GM19043 (cell line): ENCODE measurements around the gene TMPRSS5.
"Not testable (repeated sequence)": the region's sequence is repeated elsewhere in the genome, so short reads cannot be mapped to it uniquely, and the experiment has no call there.

Experiments used
- ATAC-seq: cut with Tn5 transposase; IDR thresholded peaks from one replicate; pipeline ENCODE4 v1.9.1; 2021; ENCODE audit warnings: low read depth; ENCODE audit not compliant: unreplicated experiment

TMPRSS5 gene

DNA sequence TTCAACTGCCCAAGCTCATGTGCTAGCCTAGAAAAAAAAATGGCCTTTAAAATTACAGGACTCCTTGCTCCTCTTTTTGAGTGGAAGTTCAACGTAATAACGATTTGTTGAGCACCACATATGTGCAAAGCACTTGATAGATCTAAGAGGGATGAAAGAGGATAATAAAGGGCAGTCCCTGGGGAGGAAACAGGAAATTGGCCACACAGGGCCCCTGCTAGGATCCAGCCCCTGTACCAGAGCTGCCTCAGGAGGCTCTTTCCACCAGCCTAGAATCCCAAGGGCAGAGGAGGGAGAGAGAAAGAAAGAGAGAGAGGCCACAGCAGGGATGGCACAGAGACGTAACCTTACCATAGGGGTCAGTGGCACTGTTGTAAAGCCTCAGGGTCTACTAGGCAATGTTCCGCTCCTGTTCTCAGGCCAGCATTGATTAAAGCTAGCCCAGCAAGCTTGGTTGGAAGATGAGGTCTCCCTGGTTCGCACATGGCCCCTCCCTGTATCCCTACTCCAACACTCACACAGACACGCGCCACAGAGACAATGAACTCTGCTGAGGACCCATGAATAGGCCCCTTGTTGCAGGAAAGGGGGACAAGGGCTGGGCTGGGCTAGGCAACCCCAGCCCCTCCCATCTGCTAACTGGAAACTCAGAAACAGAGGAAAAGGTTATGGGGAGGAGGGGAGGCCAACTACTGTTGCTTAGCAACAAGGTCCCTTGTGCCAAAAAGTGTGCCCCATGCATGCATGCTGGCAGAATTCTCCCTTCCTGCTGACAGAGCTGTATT, at the start of gene TMPRSS5:
TSS of gene TMPRSS5 (minus strand) at position 438 of the 785 bp plus-strand sequence. CDS start at position 354, 84 bp downstream.
- ATAC-seq = no peak

DNA sequence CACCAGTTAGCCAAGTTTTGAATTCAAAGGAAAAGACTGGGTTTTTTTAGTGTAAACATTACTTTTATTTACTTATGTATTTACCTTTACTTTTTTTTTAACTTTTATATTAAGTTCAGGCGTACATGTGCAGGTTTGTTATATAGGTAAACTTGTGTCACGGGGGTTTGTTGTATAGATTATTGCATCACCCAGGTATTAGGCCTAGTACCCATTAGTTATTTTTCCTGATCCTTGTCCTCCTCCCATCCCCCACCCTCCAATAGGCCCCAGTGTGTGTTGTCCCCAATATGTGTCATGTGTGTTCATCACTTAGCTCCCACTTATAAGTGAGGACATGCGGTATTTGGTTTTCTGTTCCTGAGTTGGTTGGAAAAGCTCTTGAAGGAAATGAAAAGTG, 46.8 kb upstream of the TMPRSS5 start:
- no peak for ATAC-seq

DNA sequence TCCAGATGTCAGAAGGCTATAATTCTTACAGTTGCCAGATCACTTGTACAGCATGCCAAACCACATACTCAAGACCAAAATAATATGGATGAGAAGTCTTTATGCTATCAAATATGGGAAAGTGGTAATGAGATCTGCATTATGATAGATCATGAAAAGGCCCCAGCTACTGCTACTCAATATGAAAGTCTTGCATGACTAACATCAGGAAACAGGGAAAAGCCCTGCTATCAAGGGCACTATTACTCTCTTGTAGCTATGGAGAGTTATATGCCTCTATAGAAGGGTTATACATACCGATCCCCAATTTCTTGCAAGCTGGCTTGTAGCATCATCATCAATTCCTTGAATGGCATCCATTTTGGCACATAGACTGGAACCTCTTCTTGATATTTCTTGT, 30.2 kb upstream of the TMPRSS5 start:
- no peak for ATAC-seq

DNA sequence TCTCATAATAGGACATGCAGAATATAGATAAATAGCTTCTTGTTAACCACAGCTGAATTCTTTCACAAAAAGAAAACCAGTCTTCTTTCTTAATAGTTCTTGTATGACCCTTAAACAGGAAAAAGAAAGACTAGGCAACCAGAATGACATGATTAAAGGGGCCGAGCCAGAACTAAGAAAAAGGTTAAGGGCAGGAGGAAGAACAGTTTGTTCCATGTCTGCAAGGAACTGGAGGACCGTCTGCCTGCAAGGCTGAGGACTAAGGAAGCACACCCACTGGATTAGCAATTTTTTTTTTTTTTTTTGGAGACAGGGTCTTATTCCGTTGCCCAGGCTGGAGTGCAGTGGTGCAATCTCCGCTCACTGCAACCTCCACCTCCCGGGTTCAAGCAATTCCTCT, 26.0 kb upstream of the TMPRSS5 start:
- ATAC-seq = no peak

DNA sequence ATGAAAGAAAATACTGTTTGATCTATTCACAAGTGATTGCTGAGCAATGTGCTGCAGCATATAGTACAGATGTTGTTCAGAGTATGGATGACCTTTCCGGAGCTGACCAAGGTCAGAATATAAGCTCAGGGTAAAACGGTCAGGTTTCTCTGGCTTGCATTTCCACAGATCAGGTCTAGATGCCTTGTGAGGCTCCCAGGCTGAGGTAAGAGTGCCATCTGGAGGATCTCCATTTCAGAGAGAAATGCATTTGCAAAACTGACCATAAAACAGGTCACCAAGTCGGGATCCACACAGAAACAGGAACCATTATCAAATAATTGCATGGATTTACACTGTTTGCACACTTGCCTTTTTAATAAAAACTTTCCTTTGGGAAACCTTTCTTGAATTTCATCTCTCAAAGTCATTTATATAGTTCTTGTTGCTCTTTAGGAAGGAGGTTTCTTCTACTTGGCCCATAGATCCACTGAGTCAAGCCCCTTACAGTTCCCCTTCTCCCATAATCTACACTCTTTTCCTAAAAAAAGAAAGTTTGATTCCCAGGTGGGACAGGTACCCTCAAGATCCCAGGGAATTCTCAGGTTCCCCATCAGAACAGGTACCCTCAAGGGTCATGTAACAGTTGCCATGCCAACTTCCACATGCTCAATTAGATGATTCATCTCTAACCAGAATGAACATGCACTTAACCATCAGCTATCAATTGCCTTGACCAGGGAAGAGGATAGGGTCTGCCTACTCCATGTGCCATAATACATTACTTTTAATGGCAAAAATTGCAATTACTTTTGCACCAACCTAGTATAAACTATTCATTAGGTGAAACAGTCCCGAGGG, 25.0 kb upstream of the TMPRSS5 start:
- no peak for ATAC-seq

DNA sequence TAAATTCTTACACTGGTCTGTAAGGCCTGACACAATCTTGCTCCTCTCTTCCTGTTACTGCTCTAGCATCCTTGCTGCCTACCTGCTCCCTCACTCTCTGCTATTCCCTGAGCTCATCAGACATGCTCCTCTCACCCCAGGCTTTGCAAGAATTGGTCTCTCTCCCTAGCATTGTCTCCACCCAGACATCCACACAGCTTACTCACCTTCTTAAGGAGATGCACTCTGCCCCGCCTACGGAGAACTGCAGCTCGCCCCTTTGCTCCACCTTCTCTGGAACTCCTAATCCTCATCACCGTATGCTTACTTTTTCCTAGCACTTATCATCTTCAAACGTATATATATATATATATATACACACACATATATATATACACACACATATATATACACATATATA, 23.3 kb upstream of the TMPRSS5 start:
- ATAC-seq = no peak

DNA sequence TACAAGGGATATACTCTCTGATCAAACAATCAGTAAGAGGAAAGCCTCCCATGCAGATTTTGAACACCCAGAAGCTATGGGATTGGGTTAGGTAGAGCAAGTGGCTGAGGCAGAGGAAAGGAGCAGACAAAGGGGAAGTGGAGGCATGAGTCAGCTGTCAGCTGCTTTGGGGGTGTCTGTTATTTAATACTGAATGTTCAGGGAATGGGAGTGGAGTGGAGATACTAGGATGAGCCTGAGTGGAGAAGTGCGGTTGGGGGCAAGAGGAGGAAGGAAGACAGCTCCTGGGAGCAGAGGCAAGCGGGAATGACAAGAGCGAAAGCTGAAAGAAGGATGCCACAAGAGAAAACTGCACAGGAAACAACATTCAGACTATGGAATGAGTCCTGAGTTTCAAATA, 22.7 kb upstream of the TMPRSS5 start:
- no peak for ATAC-seq

DNA sequence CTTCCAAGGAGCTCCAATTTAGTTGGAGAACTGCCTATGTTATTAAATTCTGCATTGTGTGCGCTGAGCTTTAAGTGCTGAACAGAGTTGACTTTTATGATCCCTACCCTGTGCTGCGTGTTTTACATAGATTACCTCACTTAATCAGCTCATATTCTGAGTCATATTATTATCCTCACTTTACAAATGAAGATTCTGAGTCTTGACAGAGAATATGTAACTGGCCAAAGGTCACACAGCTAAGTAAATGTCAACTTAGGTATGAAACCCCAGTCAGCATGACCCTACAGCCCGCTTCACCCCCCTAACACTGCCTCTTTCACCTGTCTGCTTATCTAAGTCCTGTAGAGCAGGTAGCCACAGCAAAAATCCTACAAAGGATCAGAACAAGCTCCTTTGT, 19.8 kb upstream of the TMPRSS5 start:
- ATAC-seq = no peak

DNA sequence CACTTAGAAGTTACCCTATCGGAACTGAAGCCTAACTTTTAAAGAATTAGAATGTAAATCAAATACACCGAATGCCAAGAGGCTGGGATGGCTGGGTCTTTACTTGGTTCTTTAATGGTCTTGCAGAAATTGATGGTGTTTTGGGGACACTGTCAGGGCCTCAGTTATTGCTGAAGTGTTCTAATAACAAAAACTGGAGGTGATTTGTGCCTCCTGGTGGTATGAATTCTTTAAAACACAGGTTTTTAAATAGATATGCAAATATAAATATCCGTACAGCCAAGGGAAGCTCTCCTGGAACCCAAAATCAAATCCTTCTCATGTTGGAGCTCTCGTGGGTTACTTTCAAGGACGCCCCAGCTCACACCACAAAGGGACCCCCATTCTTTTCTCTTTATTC, 19.3 kb upstream of the TMPRSS5 start:
- ATAC-seq = no peak

DNA sequence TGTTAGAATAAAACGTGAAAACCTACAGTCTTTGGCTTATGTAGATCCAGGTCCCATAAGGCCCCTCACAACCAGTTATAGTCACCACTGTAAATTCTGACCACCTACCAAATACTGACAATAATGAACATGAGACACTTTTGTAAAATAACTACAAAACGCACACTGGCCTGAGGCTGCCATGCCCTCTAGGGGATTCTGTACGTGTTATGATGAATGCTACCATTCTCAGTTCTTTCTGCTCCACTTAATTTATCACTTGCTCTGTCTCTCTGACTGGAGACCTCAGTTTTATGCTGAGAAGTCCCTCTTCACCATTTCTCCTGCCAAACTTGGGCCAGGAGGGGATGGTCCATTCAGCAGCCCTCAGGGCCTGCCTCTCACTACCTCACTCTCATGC, 18.7 kb upstream of the TMPRSS5 start:
- no peak for ATAC-seq

DNA sequence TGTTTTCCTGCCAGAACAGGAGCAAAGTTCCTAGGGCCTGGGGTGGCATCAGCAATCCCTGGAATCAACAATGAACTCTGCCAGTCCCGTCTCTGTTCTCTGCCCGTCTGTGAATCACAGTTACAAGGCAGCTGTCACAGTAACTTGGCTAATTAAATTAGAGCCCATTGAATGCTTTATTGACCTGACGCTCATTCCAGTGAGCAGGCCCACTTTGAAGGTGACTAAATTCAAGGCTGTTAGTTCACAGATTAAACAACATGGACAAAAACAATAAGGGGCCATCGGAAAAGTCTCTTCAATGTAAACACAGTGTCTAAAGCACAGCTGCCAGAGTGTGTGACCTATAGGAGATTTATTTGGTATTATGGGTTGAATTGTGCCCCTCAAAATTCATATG, 17.7 kb upstream of the TMPRSS5 start:
- ATAC-seq = no peak

DNA sequence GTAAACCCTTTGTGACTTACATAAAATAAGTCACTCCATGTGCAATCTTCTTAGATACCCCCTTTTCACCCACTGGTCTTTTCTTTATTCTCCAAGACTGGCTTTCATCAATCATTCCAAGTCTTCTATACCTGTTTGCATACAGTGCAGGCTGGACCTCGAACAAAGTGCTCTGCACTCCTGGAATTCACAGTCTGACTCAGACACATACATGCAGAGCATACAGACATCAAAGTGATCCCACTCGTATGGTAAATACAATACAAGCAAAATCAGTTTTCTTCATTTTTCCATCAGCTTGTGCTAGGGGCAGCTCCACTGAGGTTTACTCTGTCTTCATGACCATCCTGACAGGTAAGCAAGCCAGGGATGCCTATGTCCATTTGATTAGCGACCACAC, 16.8 kb upstream of the TMPRSS5 start:
- no peak for ATAC-seq

DNA sequence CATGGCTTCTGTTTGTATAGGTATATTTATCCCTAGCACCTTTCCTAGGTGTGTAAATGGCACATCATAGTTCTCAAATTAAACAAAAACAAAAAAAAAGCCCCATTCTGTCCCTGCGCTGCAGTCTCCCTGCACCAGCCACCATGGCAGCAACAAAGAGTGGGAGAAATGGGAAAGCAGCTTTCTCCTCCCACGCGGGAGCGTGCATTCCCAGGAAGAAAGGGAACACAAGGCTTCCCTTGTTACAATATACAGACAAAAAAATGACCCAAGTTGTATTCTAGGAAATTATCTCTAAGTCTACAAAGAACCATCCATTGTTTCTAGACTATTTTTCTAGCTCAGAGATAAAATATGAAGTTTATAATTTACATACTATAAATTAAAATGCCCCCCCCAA, 16.1 kb upstream of the TMPRSS5 start:
- ATAC-seq = no peak

DNA sequence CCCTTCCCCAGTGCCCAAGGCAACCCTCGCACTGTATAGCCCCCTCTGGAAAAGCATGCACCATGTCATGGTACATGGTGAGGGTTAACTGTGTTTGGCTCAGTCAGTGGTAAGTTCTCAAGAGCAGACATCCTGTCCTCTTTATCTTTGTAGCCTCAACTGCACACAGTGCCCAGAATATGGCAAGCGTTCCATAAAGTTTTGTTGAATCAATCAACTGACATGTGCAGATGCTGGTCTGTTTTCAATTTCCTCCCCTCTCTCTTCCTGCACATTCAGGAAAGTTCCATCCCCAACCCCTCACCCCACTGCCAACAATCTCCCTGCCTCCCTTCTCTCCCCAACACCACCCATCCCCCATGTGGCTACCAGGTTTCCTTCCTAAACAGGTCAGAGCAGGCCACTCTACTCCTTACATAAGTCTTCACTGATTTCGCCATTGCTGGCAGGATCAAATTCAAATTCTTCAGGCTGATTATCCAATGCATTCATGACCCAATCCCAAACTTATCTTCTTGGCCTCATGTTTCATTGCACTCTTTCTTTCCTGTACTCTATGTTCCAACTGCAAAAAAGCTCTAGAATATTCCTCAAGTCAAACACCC, 15.5 kb upstream of the TMPRSS5 start:
- ATAC-seq = no peak

DNA sequence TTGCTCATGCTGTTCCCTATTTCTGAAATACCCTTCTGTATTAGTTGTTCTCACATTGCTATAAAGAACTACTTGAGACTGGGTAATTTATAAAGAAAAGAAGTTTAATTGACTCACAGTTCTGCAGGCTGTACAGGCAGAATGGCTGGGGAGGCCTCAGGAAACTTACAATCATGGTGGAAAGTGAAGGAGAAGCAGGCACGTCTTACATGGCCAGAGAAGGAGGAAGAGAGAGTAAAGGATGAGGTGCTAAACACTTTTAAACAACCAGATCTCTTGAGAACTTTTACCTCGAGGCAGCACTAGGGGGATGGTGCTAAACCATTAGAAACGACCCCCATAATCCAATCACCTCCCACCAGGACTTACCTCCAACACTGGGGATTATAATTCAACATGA, 14.4 kb upstream of the TMPRSS5 start:
- not testable (repeated sequence) for ATAC-seq

DNA sequence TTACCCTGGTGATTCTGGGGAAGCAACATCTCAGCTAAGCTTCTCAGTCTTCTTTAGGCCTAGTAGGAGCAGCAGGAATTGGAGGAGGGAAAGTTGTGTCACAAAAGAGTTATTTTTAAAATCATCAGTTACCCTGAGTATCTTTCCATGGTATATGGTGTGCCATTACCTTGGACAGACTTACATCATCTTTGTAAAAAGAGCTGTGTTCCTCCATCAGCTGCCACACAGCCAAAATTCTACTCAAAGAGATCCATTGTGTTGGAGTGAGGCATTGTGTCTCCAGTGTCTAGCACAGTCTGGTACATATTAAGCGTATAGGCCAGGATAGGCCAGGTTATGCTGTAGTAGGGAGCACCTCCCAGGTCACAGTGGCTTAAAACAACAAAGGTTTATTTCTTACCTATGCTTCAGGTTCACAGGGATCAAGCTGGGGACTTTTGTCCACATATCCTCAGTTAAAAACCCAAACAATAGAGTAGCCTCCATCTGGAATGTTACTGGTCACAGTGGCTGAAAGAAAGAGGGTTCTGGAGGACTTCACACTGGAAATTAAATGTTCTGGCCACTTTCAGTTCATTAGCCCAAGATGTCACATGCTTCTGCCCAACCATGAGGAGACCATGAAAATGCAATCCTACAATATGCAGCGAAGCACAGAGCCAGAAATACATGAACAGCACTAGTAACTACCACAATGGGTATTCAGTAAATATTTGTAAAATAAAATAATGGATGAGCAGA, 9.9 kb upstream of the TMPRSS5 start:
- no peak for ATAC-seq

DNA sequence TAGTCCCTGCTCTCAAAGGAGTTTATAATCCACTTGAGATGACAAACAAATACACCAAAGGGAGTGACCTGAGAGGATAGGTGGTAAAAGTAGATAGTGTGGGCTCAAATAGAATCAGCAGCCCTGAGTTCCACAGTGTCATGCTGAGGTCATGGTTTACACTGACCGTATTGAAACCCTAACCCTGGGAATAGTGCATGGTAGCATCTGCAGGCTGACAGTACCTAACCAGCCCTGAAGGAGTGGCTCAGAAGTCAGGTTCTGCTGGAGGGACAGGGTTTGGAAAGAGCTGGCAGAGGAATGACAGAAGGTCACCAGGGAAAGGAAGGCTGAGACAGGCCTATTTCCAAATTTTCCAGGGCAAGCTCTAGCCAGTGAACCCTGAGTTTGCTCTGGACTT, 9.2 kb upstream of the TMPRSS5 start:
- ATAC-seq = no peak

DNA sequence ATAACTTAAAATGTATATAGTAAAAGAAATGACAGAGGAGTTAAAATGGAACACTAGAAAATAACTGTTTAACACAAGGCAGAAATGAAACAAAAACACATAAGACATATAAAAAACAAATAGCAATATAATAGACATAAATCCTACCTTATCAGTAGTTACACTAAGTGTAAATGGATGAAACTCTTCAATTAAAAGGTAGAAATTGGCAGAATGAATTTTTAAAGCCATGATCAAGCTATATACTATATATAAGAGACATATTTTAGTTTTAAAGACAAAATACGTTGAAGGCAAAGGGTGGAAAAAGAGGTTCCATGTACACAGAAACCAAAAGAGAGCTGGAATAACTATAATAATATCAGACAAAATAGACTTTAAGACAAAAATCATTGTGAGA, 4.9 kb upstream of the TMPRSS5 start:
- ATAC-seq = no peak

DNA sequence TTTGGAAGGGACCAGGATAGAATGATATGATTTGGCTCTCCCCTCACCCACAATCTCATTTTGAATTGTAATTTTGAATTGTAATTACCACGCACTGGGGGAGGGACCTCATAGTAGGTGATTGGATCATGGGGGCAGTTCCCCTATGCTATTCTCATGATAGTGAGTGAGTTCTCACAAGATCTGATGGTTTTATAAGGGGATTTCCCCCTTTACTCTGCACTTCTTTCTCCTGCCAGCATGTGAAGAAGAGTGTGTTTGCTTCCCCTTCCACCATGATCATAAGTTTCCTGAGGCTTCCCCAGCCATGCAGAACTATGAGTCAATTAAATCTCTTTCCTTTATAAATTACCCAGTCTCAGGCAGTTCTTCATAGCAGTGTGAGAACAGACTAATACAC, 2.6 kb downstream of the TMPRSS5 start:
- not testable (repeated sequence) for ATAC-seq

DNA sequence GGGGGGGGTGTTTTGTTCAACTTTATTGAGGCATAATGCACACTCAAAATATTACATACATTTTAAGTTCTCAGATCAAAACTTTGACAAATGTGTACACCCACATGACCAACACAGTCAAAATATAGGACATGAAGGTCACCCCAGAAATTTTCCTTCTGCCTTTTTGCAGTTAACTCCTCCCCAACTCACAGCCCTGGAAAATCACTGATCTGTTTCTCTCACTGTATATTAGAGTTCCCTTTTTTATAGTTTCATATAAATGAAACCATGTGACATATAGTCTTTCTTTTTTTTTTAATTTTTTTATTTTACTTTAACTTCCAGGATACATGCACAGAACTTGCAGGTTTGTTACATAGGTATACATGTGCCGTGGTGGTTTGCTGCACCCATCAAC, 4.6 kb downstream of the TMPRSS5 start:
- ATAC-seq = no peak

DNA sequence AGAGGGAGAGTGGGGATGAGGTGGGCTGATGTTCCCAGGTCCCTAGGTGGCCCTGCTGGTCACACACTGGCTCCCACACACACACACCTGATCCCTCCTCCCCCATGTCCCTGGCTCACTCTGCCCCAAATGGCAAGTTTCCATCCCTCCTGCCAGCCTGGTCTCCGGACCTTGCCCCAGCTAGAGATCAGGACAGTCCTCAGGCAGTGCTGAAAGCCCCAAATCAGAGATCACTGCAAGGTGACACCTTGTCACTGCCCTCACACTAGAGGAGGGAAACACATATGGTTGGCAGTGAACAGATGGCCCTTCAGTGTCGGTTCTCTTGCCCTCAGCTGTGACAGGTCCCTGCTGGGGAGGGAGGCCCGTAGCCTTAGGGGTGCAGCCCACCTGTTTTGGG, 7.6 kb downstream of the TMPRSS5 start:
- no peak for ATAC-seq
